Measurements from ENCODE around the gene SAMD1. TPM values are rescaled to one million over a fixed set of nuclear protein-coding genes. Genes with fewer than 3 reads are reported as not detected.
A peak's percentile ranks its signal among the peaks of the same experiment; 100 is the strongest.

The SAMD1 gene
- total and polyA plus RNA-seq, 11 donors, result 26.7 to 62.6 (median 38.3) TPM

GRCh38 chr19:14070268-14071050 is 20.1 kb downstream of the SAMD1 start:
- intact Hi-C loops (cut with DNase I), result loop anchor here in 3 of 10 donors (5.0 to 10.0 kb wide), 5 partner anchors 47 to 476 kb away; partner anchors contain the start of genes PRKACA (in 2 of the 3), ASF1B (in 1 of the 3) and DCAF15 (in 1 of the 3)
- Histone ChIP-seq H3K4me1 (peaks cover 0 to 37% (median 21%) of the 10 kb centered on the region in 12 donors), H3K9me3 (no peaks in the 10 kb centered on the region), H3K4me3 (no peak overlapping the region), H3K27ac (peak overlapping the region in 2 of 12 donors; percentile 92 to 94), H3K36me3 (no peaks in the 10 kb centered on the region), H3K27me3 (no peaks in the 10 kb centered on the region)
- TF ChIP-seq POLR2A (IDR thresholded peaks at IDR 0.05) (no peak), CTCF (IDR thresholded peaks at IDR 0.05) (no peak)
- ATAC-seq, result no peak
- WGBS, 4 donors, result 91 to 95% (median 93%) methylated on average over 27 to 43 of the region's 43 CpGs
- DNase-seq, result peak in 2 of 5 donors; percentile 57 to 60

- DNase-seq, result no peak
- TF ChIP-seq POLR2A (IDR thresholded peaks at IDR 0.05) (no peak), CTCF (IDR thresholded peaks at IDR 0.05) (no peak)
- 58 to 67% (median 64%) methylated on average over 2 of the region's 2 CpGs for WGBS, 4 donors
- ATAC-seq, result no peak
- Histone ChIP-seq H3K4me1 (peaks cover 0 to 2% (median 0%) of the 10 kb centered on the region in 12 donors), H3K27me3 (peaks cover 0 to 4% (median 0%) of the 10 kb centered on the region in 9 donors), H3K36me3 (no peaks in the 10 kb centered on the region), H3K4me3 (no peak overlapping the region), H3K9me3 (no peaks in the 10 kb centered on the region), H3K27ac (no peak overlapping the region)
- intact Hi-C loops (cut with DNase I), result loop anchor here in 1 of 10 donors (10.0 kb wide), 1 partner anchor 471 kb away; no protein-coding TSS in a partner anchor
Measured at GRCh38 chr19:14066134-14066533, 24.4 kb downstream of the SAMD1 start.

GRCh38 chr19:14063105-14063504 is 27.4 kb downstream of the SAMD1 start:
- peaks cover 0 to 7% (median 0%) of the 10 kb centered on the region in 12 donors for H3K4me1 ChIP-seq
- intact Hi-C loops (cut with DNase I), result loop anchor here in 1 of 10 donors (10.0 kb wide), 1 partner anchor 468 kb away; no protein-coding TSS in a partner anchor
- no peak for ATAC-seq

More at GRCh38 chr19:14063105-14063504, 27.4 kb downstream of the SAMD1 start:
- Histone ChIP-seq H3K4me3 (no peak overlapping the region), H3K9me3 (no peaks in the 10 kb centered on the region), H3K27me3 (peaks cover 5 to 30% (median 23%) of the 10 kb centered on the region in 9 donors), H3K36me3 (no peaks in the 10 kb centered on the region), H3K27ac (no peak overlapping the region)
- no peak for DNase-seq
- WGBS, 4 donors, result 78 to 84% (median 81%) methylated on average over 7 of the region's 7 CpGs
- TF ChIP-seq CTCF (IDR thresholded peaks at IDR 0.05) (no peak), POLR2A (IDR thresholded peaks at IDR 0.05) (no peak)
